ENCODE results near the gene TSHZ2. TPM values are rescaled to one million over a fixed set of nuclear protein-coding genes. Genes with fewer than 3 reads are reported as not detected.

Gene TSHZ2
- total and polyA plus RNA-seq, 2 of the 4 experiments (the other 2 are of a cell fraction) = under 0.01 to 0.02 TPM

DNA sequence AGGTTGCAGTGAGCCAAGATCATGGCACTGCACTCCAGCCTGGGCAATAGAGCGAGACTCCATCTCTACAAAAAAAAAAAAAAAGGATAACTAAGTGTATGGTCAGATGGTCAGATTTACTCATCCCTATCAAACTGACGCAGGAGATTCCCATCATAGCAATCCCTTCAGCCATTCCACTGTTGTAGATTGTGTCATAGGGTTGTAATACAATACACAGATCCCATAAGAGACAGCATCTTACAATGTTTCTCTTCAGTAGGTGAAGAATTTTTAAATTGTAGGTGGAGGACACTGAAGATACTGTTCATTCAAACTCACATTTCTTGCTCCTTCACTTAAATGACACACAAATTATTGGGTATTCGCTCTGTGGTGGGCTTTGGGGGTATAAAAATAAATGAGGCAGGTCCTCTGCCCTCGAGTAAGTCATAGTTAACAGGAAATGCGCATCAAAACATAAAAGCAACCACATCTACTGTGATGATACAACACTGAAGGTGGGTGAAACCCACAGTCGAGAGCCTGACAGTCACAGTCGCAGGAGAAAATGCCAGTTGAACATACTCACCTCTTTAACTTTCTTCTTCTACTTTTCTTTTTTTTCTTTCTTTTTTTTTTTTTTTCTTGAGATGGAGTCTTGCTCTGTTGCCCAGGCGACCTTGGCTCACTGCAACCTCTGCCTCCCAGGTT is 416.0 kb downstream of the TSHZ2 start:
- Histone ChIP-seq H3K4ac (ENCODE audit: low read depth, low read length) (no peak overlapping the region), H2BK120ac (ENCODE audit: low read depth, low read length) (no peak overlapping the region), H3K27me3 (ENCODE audit: control insufficient read depth, insufficient read depth, low read length) (no peaks in the 10 kb centered on the region), H3K56ac (ENCODE audit: extremely low read depth, insufficient read depth, low read length) (no peak overlapping the region), H3K9me1 (ENCODE audit: insufficient read depth, low read length) (no peaks in the 10 kb centered on the region), H3K27ac (ENCODE audit: insufficient read depth, low read length) (no peak overlapping the region), H3K18ac (ENCODE audit: low read depth, low read length) (no peak overlapping the region), H2AK9ac (replicated peaks; ENCODE audit: low read depth, low read length, poor library complexity) (no peak overlapping the region), H4K8ac (ENCODE audit: low read depth in 2 of 2, low read length in 2 of 2) (no peak overlapping the region), H2AK5ac (ENCODE audit: low read depth, low read length) (no peak overlapping the region), H3K79me1 (ENCODE audit: low read depth in 1 of 2, low read length in 2 of 2) (no peaks in the 10 kb centered on the region), H3K23ac (ENCODE audit: low read depth, low read length) (no peak overlapping the region), H3K4me3 (ENCODE audit: insufficient read depth, low read depth, low read length) (no peak overlapping the region), H3K36me3 (ENCODE audit: control insufficient read depth, insufficient read depth, low read length) (no peaks in the 10 kb centered on the region), H3K4me2 (ENCODE audit: low read depth, low read length) (no peak overlapping the region), H2AFZ (replicated peaks; ENCODE audit: low read length, poor library complexity) (no peak overlapping the region), H2BK5ac (ENCODE audit: low read depth, low read length, poor library complexity, severe bottlenecking) (no peak overlapping the region), H3K9ac (ENCODE audit: low read depth, low read length) (no peak overlapping the region), H3K14ac (replicated peaks; ENCODE audit: low read depth, low read length) (no peak overlapping the region), H4K20me1 (ENCODE audit: insufficient read depth, low read length) (no peaks in the 10 kb centered on the region), H3K4me1 (ENCODE audit: control insufficient read depth, insufficient read depth, low read length) (no peaks in the 10 kb centered on the region), H4K91ac (ENCODE audit: insufficient read depth, low read depth, low read length) (no peak overlapping the region), H2BK15ac (ENCODE audit: low read depth, low read length) (no peak overlapping the region), H3K9me3 (ENCODE audit: control insufficient read depth, insufficient read depth, low read length) (no peaks in the 10 kb centered on the region), H4K5ac (ENCODE audit: low read depth, low read length) (no peak overlapping the region), H2BK20ac (ENCODE audit: low read depth, low read length) (no peak overlapping the region)
- in situ Hi-C loops (cut with MboI; ENCODE audit: low sequenced_read_pairs) = no loop called here
- ATAC-seq (ENCODE audit: low read depth) (no peak), DNase-seq (no peak)
- CTCF ChIA-PET = no interaction called here
- intact Hi-C loops (cut with micrococcal nuclease) = no loop called here
- POLR2A ChIA-PET (ENCODE audit: unreplicated experiment) = no interaction called here
- BruUV-seq (replicated peaks) = no TSS peak
- TF ChIP-seq, protein P1, sequence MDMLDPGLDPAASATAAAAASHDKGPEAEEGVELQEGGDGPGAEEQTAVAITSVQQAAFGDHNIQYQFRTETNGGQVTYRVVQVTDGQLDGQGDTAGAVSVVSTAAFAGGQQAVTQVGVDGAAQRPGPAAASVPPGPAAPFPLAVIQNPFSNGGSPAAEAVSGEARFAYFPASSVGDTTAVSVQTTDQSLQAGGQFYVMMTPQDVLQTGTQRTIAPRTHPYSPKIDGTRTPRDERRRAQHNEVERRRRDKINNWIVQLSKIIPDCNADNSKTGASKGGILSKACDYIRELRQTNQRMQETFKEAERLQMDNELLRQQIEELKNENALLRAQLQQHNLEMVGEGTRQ (IDR thresholded peaks at IDR 0.05; ENCODE audit: low read depth, low read length) = no peak
- TF ChIP-seq NFE2L2 (IDR thresholded peaks at IDR 0.05; ENCODE audit: low read depth, low read length) = no peak
- TF ChIP-seq RCOR1 (IDR thresholded peaks at IDR 0.05; ENCODE audit: insufficient replicate concordance, low read length) = no peak
- no peak for TF ChIP-seq CEBPB (IDR thresholded peaks at IDR 0.05; ENCODE audit: low read depth, low read length)
- TF ChIP-seq RFX5 (IDR thresholded peaks at IDR 0.05; ENCODE audit: low read depth, low read length) = no peak
- TF ChIP-seq CHD1 (IDR thresholded peaks at IDR 0.05; ENCODE audit: low read depth, low read length) = no peak
- no peak for TF ChIP-seq MAZ (IDR thresholded peaks at IDR 0.05; ENCODE audit: borderline replicate concordance, low read depth, low read length)
- TF ChIP-seq SMC3 (IDR thresholded peaks at IDR 0.05; ENCODE audit: low read depth, low read length) = no peak
- no peak for TF ChIP-seq MXI1 (IDR thresholded peaks at IDR 0.05; ENCODE audit: borderline replicate concordance, low read depth, low read length)
- no peak for TF ChIP-seq BHLHE40 (IDR thresholded peaks at IDR 0.05; ENCODE audit: low read depth, low read length)
- no peak for TF ChIP-seq RAD21 (IDR thresholded peaks at IDR 0.05; ENCODE audit: low read length)
- no peak for TF ChIP-seq MAFK (IDR thresholded peaks at IDR 0.05; ENCODE audit: low read depth, low read length)
- TF ChIP-seq, protein P2, sequence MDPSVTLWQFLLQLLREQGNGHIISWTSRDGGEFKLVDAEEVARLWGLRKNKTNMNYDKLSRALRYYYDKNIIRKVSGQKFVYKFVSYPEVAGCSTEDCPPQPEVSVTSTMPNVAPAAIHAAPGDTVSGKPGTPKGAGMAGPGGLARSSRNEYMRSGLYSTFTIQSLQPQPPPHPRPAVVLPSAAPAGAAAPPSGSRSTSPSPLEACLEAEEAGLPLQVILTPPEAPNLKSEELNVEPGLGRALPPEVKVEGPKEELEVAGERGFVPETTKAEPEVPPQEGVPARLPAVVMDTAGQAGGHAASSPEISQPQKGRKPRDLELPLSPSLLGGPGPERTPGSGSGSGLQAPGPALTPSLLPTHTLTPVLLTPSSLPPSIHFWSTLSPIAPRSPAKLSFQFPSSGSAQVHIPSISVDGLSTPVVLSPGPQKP (IDR thresholded peaks at IDR 0.05; ENCODE audit: borderline replicate concordance, low read depth, low read length) = no peak
- no peak for TF ChIP-seq POLR2A (IDR thresholded peaks at IDR 0.05; ENCODE audit: low read depth, low read length)
- no peak for TF ChIP-seq FOS (IDR thresholded peaks at IDR 0.05; ENCODE audit: low read depth, low read length)
- TF ChIP-seq CTCF (conservative IDR thresholded peaks at IDR 0.05; ENCODE audit: low read depth, low read length) = no peak
- no CpG with 5 or more reads among the region's 8 CpGs for WGBS, 2 experiments (ENCODE audit: extremely low coverage in 2 of 2, insufficient read length in 1 of 2)
- dilution Hi-C loops (cut with HindIII; ENCODE audit: low sequenced_read_pairs, unreplicated experiment) = no loop called here

Data from IMR-90 (cell line).